ENCODE data around the gene PTPRK. TPM values are rescaled to one million over a fixed set of nuclear protein-coding genes. Genes with fewer than 3 reads are reported as not detected.

PTPRK gene
- polyA plus RNA-seq, 3 donors = 0.01 TPM; not detected in 2

DNA sequence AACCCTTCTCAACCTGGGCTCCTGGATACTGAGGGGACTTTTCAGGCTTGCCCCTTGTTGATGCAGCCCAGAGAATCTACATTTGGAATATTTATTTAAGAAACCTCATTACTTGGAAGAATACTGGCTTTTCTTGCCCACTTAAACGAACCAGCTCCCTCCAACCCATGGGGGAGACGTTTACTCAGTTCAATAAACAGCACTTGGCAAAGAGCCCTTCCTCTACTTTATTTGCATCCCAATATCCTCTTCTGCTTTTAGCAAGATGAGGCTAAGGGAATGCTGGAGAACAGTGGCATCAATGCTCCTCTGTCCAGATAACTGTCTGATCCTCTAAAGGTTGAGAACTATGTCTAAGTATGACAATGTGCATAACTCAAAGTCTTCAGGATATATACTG lies 22.2 kb downstream of the PTPRK start:
- H3K36me3 Mint-ChIP-seq = no peaks in the 10 kb centered on the region
- no peaks in the 10 kb centered on the region for H3K4me1 ChIP-seq (ENCODE audit: control insufficient read depth in 1 of 2, insufficient read depth in 2 of 2, low read length in 2 of 2)
- no CpG with 5 or more reads among the region's 2 CpGs for WGBS (ENCODE audit: insufficient coverage)
- H3K4me3 Mint-ChIP-seq = no peak overlapping the region
- TF ChIP-seq, protein P1, sequence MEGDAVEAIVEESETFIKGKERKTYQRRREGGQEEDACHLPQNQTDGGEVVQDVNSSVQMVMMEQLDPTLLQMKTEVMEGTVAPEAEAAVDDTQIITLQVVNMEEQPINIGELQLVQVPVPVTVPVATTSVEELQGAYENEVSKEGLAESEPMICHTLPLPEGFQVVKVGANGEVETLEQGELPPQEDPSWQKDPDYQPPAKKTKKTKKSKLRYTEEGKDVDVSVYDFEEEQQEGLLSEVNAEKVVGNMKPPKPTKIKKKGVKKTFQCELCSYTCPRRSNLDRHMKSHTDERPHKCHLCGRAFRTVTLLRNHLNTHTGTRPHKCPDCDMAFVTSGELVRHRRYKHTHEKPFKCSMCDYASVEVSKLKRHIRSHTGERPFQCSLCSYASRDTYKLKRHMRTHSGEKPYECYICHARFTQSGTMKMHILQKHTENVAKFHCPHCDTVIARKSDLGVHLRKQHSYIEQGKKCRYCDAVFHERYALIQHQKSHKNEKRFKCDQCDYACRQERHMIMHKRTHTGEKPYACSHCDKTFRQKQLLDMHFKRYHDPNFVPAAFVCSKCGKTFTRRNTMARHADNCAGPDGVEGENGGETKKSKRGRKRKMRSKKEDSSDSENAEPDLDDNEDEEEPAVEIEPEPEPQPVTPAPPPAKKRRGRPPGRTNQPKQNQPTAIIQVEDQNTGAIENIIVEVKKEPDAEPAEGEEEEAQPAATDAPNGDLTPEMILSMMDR (IDR thresholded peaks at IDR 0.05) = no peak
- intact Hi-C loops (cut with micrococcal nuclease) = no loop called here
- H3K4me3 ChIP-seq (replicated peaks in 1 of 3; ENCODE audit: low read depth in 2 of 3, low read length in 3 of 3) = no peak overlapping the region
- no peaks in the 10 kb centered on the region for H3K9me3 ChIP-seq (replicated peaks in 1 of 2; ENCODE audit: control insufficient read depth in 1 of 2, insufficient read depth in 1 of 2, low read length in 2 of 2)
- no peak overlapping the region for H3K27ac Mint-ChIP-seq
- H3K4me2 ChIP-seq (replicated peaks; ENCODE audit: extremely low read depth, low read length, poor library complexity, severe bottlenecking) = no peak overlapping the region
- no peak overlapping the region for H3K27ac ChIP-seq (ENCODE audit: low read depth in 1 of 2, low read length in 2 of 2)
- H3K79me2 ChIP-seq (ENCODE audit: insufficient read depth, low read length) = no peaks in the 10 kb centered on the region
- H4K20me1 ChIP-seq (ENCODE audit: insufficient read depth, low read length) = no peaks in the 10 kb centered on the region
- no peak for DNase-seq
- no peaks in the 10 kb centered on the region for H3K36me3 ChIP-seq (replicated peaks in 1 of 2; ENCODE audit: control insufficient read depth in 1 of 2, insufficient read depth in 2 of 2, low read length in 2 of 2)
- H3K9me3 Mint-ChIP-seq = no peaks in the 10 kb centered on the region
- peaks cover 0 to 1% (median 1%) of the 10 kb centered on the region in 3 donors for H3K27me3 Mint-ChIP-seq (ENCODE audit: low read depth in 3 of 3)
- H3K4me1 Mint-ChIP-seq = no peaks in the 10 kb centered on the region
- H3K9ac ChIP-seq (ENCODE audit: insufficient read depth, low read length, poor library complexity, severe bottlenecking) = no peak overlapping the region
- no peaks in the 10 kb centered on the region for H3K27me3 ChIP-seq (ENCODE audit: control insufficient read depth in 2 of 2, insufficient read depth in 2 of 2, low read length in 2 of 2)
- no peak overlapping the region for H2AFZ ChIP-seq (ENCODE audit: insufficient read depth, low read depth, low read length, poor library complexity, severe bottlenecking)

DNA sequence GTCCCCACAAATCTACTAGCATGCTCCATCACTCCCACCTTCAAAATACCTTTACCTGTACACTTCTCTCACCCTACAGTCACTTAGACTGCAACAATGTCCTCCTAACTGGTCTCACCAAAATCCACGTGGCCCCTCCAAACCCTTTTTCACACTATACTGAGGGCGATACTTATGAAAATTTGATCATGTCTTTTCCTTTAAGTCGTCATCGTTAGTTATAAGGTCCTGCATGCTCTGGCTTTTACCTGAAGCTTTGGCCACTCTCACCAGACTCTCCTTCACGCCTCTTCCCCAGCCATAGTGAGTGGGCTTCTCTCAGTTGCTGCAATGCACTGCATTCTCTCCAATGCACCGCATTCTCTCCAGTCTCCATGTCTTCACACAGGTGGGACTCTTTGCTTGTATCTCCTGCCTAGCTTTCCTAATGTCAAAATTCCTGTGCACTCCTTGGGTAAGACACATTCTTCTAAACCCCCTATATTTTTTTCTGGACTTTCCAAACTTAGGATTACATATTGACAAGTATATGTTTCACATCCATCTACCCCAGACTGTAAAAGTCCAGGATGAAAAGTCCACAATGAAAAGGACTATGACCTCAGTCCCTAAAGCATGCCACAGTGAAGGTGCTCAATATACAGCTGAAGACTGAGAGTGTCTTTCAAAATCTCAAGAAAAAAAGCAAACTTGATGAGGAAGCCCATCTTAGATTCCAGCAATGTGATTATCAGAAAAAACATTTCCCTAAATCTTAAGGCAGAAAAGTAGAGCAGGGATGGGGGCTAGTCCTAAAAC lies 24.7 kb downstream of the PTPRK start:
- Histone ChIP-seq H2AFZ (ENCODE audit: insufficient read depth, low read depth, low read length, poor library complexity, severe bottlenecking) (no peak overlapping the region), H3K4me2 (replicated peaks; ENCODE audit: extremely low read depth, low read length, poor library complexity, severe bottlenecking) (no peak overlapping the region), H3K79me2 (ENCODE audit: insufficient read depth, low read length) (no peaks in the 10 kb centered on the region), H3K27ac (ENCODE audit: low read depth in 1 of 2, low read length in 2 of 2) (no peak overlapping the region), H3K27me3 (ENCODE audit: control insufficient read depth in 2 of 2, insufficient read depth in 2 of 2, low read length in 2 of 2) (no peaks in the 10 kb centered on the region), H3K9ac (ENCODE audit: insufficient read depth, low read length, poor library complexity, severe bottlenecking) (no peak overlapping the region), H3K9me3 (replicated peaks in 1 of 2; ENCODE audit: control insufficient read depth in 1 of 2, insufficient read depth in 1 of 2, low read length in 2 of 2) (no peaks in the 10 kb centered on the region), H3K4me3 (replicated peaks in 1 of 3; ENCODE audit: low read depth in 2 of 3, low read length in 3 of 3) (no peak overlapping the region), H4K20me1 (ENCODE audit: insufficient read depth, low read length) (no peaks in the 10 kb centered on the region), H3K4me1 (ENCODE audit: control insufficient read depth in 1 of 2, insufficient read depth in 2 of 2, low read length in 2 of 2) (no peaks in the 10 kb centered on the region), H3K36me3 (replicated peaks in 1 of 2; ENCODE audit: control insufficient read depth in 1 of 2, insufficient read depth in 2 of 2, low read length in 2 of 2) (no peaks in the 10 kb centered on the region)
- Mint-ChIP-seq H3K36me3 (no peaks in the 10 kb centered on the region), H3K9me3 (peaks cover 0 to 3% (median 0%) of the 10 kb centered on the region in 7 donors), H3K27me3 (ENCODE audit: low read depth in 3 of 3) (peaks cover 0 to 3% (median 0%) of the 10 kb centered on the region in 3 donors), H3K27ac (no peak overlapping the region), H3K4me3 (no peak overlapping the region), H3K4me1 (no peaks in the 10 kb centered on the region)
- intact Hi-C loops (cut with micrococcal nuclease) = no loop called here
- TF ChIP-seq, protein P1 (IDR thresholded peaks at IDR 0.05) = no peak
- WGBS (ENCODE audit: insufficient coverage) = 95% methylated on average over 6 of the region's 6 CpGs
- DNase-seq = no peak

Measured in CD14-positive monocyte (primary cell).